NCI-H1694 (cell line): ENCODE results near the gene MRPL27.
"Not testable (repeated sequence)": the region's sequence is repeated elsewhere in the genome, so short reads cannot be mapped to it uniquely, and the experiment has no call there.

Experiments used
- DNase-seq: peaks from one replicate; lab custom pipeline; 2025; lab: John Stamatoyannopoulos, UW

MRPL27 gene

GRCh38 chr17:50345432-50346312 lies 27.3 kb downstream of the MRPL27 start, which contains the start of gene XYLT2:
XYLT2 (plus strand) TSS chr17:50346126; CDS start chr17:50346141, 15 bp downstream.
- peak; percentile 36 for DNase-seq

DNA sequence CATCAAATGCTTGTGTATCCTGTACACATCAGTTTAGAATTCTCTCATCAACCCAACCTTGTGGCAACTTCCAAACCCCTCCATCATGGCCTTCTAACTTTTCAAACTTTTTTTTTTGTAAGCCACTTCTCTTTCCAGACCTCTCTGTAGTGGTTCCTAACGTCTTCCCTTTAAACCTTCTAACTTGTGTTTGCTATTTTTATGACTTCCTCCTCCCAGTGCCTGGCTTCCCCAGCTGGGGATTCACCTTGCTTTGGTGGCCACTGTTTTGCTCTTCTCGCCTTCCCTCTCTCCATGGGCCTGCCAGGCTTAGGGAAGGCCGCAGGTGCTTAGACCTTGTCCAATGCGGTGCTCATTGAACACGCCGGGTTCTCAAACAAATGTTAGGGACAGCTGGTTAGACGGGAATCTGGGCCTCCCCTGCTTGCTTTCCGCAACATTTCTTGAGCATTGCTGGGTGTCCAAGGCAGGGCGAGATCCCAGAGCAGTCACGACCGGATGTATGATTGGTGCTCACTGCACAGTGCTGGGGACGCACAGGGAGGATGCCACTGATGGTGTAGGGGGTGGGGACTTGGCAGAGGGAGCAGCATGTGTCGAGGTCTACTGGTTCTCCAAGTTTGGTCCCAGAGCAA lies 28.1 kb downstream of the MRPL27 start:
- no peak for DNase-seq

DNA sequence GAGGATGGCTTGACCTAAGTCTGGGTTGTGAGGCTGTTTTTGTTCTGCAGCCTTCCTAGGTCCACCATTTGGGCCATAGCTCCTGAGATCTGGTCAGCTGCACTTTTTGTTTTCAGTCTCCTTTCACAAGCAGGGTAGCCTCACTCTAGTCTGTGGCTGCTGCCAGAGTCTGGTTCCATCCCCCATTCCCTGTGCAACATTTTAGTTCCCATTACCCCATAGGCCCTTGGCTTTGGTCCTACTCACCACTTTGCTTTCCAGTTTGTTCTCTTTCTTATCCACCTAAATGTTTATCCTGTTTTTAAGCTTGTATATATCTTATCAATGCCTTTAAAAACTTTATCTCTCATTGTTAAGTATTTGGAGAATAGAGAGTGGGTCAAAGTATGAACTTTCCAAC lies 33.6 kb downstream of the MRPL27 start:
- DNase-seq: no peak

DNA sequence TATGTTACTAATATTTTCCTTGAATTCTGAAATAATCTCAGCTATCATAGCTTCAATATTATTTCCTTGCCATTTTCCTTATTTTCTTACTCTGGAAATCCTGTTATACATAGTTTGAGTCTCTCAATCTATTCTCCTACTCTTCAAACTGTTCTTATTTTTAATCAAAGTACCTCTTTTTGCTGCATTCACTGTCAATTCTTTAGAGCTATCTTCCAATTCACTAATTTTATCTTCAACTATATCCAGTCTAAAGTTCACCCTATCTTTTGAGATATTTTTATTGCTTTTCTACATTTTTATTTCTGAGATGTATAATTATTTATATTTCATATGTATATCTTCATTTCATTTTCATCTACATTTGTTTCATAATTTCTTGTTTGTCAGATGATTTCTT lies 34.3 kb downstream of the MRPL27 start:
- no peak for DNase-seq

- no peak for DNase-seq
Observed at GRCh38 chr17:50337956-50338355, 35.0 kb downstream of the MRPL27 start.

DNA sequence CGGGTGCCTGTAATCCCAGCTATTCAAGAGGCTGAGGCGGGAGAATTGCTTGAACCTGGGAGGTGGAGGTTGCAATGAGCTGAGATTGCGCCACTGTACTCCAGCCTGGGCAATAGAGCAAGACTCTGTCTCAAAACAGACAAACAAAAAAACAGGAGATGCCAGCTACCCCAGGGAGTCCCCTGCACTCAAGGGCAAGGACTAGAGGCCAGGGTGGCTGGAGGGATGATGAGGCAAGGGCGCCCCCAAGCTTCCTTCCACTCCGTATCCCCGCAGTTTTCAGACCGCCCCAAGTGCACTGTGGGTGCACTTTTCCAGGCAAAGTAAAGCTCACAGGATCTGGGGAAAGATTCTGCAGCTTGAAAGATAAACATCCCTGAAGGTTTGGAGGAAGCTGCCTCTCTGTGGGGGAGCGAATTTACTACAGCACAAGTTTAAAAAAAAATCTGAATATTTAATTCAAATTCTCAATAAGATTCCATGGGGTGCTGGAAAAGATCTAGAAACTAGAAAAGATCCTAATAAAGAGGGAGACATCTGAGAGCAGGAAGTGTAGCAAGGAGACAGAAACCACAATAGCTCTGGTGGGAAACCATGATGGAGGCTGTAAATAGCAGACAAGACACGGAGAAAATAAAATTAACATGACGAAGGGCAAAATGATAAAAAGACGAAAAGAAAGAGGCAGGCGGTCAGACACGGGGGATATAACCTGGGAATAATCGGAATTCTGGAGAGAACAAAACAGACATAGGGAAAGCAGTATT lies 39.5 kb downstream of the MRPL27 start:
- not testable (repeated sequence) for DNase-seq

DNA sequence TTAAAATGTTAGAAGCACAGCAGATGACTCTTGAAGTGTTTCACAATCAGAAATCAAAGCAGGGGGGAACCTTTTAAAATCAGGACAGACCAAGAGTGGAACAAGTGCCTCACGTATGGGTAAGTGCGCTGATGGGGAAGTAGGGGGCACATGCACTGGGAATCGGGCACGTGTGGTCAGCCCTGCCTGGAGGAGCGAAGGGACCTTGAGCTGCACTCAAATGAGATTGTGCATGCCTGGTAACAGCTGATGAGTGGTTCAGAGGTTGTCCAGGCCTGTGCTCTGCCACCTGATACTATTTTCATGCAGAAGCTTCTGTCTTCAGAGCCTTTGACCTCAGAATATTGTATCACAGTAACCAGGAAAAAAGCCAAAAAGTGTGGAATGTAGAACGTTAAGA lies 40.8 kb downstream of the MRPL27 start:
- no peak for DNase-seq

DNA sequence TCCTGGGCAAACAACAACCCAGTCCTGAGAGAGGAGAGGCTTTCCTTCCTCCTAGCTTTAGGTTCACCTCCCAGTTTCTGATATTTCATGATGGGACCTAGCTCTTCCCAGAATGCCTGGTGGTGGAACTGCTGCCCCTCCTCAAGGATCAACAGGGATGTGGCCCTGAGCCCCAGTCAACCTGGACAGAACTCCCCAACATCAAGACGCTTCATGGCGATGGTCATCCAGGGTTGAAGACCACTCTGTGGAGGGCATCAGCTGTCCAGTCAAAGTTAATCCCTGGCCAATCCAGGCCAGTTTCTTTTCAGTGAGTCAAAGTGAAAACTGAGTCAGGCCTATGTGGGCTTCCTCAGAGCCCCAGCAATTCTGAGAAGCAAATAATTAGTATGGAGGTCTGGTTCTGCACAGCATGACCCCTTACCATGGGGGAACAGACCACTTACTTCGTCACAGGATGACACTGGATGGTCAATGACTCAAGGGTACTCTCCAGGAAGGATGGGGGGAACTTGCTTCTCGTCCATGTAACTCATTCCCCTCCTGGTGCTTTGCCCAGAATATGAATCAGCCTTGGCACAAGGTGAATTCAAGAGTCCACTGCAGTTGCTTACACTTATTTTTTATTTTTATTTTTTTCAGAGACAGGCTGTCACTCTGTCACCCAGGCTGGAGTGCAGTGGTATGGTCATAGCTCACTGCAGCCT lies 41.7 kb downstream of the MRPL27 start:
- no peak for DNase-seq

GRCh38 chr17:50330151-50330775 lies 42.7 kb downstream of the MRPL27 start:
- no peak for DNase-seq

DNA sequence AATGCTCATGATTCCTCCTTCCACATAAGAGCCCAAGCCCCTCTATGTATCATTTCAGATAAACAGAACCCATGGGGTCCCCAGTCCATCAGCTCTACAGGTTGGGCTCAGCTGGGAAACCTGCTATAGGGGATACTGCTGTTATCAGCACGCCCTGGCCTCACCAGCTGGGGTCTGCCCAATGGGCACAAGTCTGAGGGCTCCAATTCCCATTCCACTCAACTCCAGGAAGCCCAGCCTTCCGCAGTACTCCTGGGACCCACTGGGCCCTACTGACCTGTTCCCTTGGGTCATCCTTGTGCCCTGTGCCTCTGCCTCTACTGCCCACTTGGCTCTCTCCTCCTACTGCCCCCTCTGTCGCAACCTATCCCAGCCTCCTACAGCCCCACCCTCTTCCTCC lies 43.3 kb downstream of the MRPL27 start:
- DNase-seq: no peak

GRCh38 chr17:50328363-50329325 lies 44.3 kb downstream of the MRPL27 start:
- DNase-seq: no peak

GRCh38 chr17:50326831-50327364 lies 46.1 kb downstream of the MRPL27 start:
- DNase-seq: no peak

- DNase-seq: no peak
Observed at GRCh38 chr17:50325906-50326305, 47.1 kb downstream of the MRPL27 start.

DNA sequence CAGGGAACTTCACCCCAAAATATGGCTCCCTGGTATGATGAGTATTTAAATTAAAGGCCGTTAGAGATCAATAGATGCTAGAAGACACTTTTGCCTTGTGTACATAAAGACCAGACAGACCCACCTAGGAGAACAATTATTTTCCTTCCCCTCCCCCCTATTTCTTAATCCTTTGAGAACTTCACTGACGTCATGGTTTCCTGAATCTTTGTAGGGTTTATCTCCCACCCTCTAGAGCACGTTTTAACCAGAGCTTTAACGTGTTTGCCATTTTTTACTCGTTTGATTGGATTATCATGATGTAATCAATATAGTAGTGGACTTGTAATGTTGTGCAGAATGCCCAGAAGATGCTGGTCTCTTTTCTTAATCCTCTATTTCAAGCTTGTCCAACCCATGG lies 49.9 kb downstream of the MRPL27 start:
- DNase-seq: no peak

DNA sequence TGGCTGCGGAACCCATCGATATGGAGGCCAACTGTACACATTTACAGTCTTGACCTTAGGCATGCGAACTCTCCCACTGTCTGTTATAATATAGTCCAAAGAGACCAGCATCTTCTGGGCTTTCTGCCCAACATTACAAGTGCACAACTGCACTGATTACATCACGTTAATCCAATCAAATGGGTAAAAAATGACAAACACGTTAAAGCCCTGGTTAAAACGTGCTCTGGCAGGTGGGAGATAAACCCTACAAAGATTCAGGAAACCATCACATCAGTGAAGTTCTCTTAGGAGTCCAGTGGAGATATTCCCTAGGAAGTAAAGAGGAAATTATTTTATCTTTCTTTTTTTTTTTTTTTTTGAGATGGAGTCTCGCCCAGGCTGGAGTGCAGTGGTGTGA lies 50.7 kb downstream of the MRPL27 start:
- no peak for DNase-seq

- DNase-seq: no peak
Observed at GRCh38 chr17:50319306-50320004, 53.5 kb downstream of the MRPL27 start.

DNA sequence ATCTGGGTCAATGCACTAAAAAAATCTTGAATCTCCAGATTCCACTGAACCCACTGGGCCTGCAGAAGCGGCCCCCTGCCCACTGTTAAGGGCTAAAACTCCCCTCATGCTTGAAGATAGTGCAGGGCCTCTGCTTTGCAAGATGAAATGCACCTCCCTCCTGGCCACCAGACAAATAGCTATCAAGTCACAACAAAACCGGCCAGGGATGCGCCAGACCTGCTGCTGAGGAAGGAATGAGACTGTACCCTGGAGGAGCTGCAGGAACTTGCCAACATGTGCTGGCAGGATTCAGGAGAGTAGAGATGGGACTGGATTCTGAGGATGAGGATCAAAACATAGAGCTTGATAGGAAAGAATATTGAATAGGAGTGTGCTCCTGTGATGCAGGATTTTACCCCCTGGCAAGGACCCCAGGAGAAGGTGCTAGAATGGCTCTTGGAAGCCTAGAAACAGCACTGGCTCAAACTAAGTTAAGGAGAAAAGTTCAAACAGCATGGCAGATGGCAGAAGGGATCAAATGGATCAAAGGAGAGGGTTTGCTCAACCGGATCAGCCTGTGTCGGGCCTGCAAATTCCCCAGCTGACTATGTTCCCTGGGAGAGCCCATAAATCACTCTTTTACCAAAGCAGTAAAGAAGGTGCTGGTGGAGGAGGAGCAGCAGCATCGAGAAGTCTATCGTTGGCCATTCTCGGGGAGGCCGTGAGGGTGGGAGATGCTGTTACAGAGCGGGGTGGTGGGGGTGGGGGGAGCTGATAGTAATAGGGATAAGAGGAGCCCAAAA lies 54.3 kb downstream of the MRPL27 start:
- DNase-seq: no peak
